ENCODE data around the gene SRD5A3. TPM values are rescaled to one million over a fixed set of nuclear protein-coding genes. Genes with fewer than 3 reads are reported as not detected.

SRD5A3 gene
- total RNA-seq, 1 experiment from 2014 or later = 17.0 TPM

DNA sequence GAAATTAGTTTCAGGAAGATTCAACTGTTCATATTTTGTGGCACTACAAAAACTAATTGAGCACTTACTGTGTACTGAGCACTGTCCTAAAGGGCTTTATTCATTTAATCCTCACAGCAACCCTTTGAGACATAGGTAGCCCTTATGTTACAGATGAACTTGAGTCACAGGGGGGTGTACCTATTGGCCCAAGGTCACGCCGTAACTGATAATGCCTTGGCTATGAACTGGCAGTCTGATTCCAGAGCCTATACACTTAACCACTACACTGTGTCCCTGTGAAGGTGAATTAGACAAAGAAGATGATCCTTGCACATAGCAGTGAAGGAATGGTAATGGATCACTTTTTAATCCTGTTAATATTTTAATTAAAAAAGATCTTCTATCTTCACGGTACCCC is 61.7 kb downstream of the SRD5A3 start:
- no TSS peak for BruUV-seq (replicated peaks)
- POLR2A ChIA-PET = no interaction called here
- no peak overlapping the region for H3K4me3 ChIP-seq (ENCODE audit: low read depth in 2 of 2, low read length in 2 of 2)
- no peaks in the 10 kb centered on the region for H3K9me3 ChIP-seq (ENCODE audit: control insufficient read depth, insufficient read depth, low read depth, low read length)
- CTCF ChIA-PET = no interaction called here
- intact Hi-C loops (cut with micrococcal nuclease; ENCODE audit: unreplicated experiment) (no loop called here), in situ Hi-C loops (cut with HindIII; ENCODE audit: low pct_unique_long_range_greater_than_20kb, low sequenced_read_pairs) (no loop called here)
- H3K36me3 ChIP-seq (ENCODE audit: control insufficient read depth, insufficient read depth, low read length) = peaks cover 13% of the 10 kb centered on the region
- no peak for ATAC-seq
- TF ChIP-seq POLR2AphosphoS5 (IDR thresholded peaks at IDR 0.05; ENCODE audit: low read depth, low read length) = no peak
- TF ChIP-seq, protein P1, sequence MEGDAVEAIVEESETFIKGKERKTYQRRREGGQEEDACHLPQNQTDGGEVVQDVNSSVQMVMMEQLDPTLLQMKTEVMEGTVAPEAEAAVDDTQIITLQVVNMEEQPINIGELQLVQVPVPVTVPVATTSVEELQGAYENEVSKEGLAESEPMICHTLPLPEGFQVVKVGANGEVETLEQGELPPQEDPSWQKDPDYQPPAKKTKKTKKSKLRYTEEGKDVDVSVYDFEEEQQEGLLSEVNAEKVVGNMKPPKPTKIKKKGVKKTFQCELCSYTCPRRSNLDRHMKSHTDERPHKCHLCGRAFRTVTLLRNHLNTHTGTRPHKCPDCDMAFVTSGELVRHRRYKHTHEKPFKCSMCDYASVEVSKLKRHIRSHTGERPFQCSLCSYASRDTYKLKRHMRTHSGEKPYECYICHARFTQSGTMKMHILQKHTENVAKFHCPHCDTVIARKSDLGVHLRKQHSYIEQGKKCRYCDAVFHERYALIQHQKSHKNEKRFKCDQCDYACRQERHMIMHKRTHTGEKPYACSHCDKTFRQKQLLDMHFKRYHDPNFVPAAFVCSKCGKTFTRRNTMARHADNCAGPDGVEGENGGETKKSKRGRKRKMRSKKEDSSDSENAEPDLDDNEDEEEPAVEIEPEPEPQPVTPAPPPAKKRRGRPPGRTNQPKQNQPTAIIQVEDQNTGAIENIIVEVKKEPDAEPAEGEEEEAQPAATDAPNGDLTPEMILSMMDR (IDR thresholded peaks at IDR 0.05) = no peak
- TF ChIP-seq, protein P2, sequence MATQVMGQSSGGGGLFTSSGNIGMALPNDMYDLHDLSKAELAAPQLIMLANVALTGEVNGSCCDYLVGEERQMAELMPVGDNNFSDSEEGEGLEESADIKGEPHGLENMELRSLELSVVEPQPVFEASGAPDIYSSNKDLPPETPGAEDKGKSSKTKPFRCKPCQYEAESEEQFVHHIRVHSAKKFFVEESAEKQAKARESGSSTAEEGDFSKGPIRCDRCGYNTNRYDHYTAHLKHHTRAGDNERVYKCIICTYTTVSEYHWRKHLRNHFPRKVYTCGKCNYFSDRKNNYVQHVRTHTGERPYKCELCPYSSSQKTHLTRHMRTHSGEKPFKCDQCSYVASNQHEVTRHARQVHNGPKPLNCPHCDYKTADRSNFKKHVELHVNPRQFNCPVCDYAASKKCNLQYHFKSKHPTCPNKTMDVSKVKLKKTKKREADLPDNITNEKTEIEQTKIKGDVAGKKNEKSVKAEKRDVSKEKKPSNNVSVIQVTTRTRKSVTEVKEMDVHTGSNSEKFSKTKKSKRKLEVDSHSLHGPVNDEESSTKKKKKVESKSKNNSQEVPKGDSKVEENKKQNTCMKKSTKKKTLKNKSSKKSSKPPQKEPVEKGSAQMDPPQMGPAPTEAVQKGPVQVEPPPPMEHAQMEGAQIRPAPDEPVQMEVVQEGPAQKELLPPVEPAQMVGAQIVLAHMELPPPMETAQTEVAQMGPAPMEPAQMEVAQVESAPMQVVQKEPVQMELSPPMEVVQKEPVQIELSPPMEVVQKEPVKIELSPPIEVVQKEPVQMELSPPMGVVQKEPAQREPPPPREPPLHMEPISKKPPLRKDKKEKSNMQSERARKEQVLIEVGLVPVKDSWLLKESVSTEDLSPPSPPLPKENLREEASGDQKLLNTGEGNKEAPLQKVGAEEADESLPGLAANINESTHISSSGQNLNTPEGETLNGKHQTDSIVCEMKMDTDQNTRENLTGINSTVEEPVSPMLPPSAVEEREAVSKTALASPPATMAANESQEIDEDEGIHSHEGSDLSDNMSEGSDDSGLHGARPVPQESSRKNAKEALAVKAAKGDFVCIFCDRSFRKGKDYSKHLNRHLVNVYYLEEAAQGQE (IDR thresholded peaks at IDR 0.05; ENCODE audit: insufficient read depth in 1 of 2, low read depth in 2 of 2, low read length in 1 of 2) = no peak
- TF ChIP-seq TCF7L2 (IDR thresholded peaks at IDR 0.05; ENCODE audit: low read depth, low read length) = no peak
- TF ChIP-seq SIN3A (IDR thresholded peaks at IDR 0.05; ENCODE audit: borderline replicate concordance, insufficient read depth, low read depth, low read length) = no peak
- no peaks in the 10 kb centered on the region for H3K4me1 ChIP-seq (ENCODE audit: control insufficient read depth, insufficient read depth, low read length)
- no peaks in the 10 kb centered on the region for H3K27me3 ChIP-seq (ENCODE audit: control insufficient read depth, insufficient read depth, low read length)
- no peak overlapping the region for H3K27ac ChIP-seq (ENCODE audit: low read length)
- DNase-seq (ENCODE audit: low read depth, low spot score) = no peak

DNA sequence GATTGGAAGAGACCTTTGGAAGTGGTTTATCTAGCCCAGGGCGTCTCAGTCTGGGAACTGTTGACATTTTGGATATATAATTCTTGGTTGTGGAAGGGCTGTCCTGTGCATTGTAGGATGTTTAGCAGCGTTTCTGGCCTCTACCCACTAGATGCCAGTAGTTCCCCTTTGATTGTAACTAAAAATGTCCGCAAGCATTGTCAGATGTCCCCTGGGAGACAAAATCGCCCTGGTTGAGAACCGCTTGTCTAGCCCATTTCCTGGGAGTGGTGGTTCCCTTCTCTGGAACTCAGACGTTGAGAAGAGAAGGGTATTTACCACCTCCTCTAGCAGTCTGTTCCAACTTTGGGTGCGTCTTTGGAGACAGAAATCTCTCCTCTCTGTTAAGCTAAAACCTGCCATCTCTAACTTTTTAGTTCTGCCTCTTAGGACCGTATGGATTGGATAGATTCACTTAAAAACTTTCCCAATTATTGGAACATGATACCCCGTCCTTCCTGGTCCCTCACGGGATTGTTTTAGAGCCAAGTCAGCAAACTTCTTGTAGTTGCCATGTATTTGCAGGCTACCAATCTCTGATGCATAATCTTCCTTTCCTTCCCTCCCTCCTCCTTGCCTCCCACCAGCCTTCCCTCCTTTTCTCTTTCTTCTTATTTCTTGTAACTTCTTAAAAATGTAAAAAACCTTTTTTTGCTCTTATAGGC is 63.6 kb downstream of the SRD5A3 start:
- no peak for ATAC-seq
- CTCF ChIA-PET = no interaction called here
- intact Hi-C loops (cut with micrococcal nuclease; ENCODE audit: unreplicated experiment) (no loop called here), in situ Hi-C loops (cut with HindIII; ENCODE audit: low pct_unique_long_range_greater_than_20kb, low sequenced_read_pairs) (no loop called here)
- DNase-seq (ENCODE audit: low read depth, low spot score) = no peak
- no peak for TF ChIP-seq TCF7L2 (IDR thresholded peaks at IDR 0.05; ENCODE audit: low read depth, low read length)
- TF ChIP-seq SIN3A (IDR thresholded peaks at IDR 0.05; ENCODE audit: borderline replicate concordance, insufficient read depth, low read depth, low read length) = no peak
- TF ChIP-seq, protein P1 (IDR thresholded peaks at IDR 0.05) = peak; percentile 37; the same call in 1 of the 2 replicates
- TF ChIP-seq, protein P2 (IDR thresholded peaks at IDR 0.05; ENCODE audit: insufficient read depth in 1 of 2, low read depth in 2 of 2, low read length in 1 of 2) = no peak
- Histone ChIP-seq H3K27me3 (ENCODE audit: control insufficient read depth, insufficient read depth, low read length) (no peaks in the 10 kb centered on the region), H3K9me3 (ENCODE audit: control insufficient read depth, insufficient read depth, low read depth, low read length) (no peaks in the 10 kb centered on the region), H3K27ac (ENCODE audit: low read length) (no peak overlapping the region), H3K36me3 (ENCODE audit: control insufficient read depth, insufficient read depth, low read length) (peaks cover 7% of the 10 kb centered on the region; the same call in 1 of the 2 replicates), H3K4me3 (ENCODE audit: low read depth in 2 of 2, low read length in 2 of 2) (no peak overlapping the region), H3K4me1 (ENCODE audit: control insufficient read depth, insufficient read depth, low read length) (no peaks in the 10 kb centered on the region)
- POLR2A ChIA-PET = no interaction called here
- BruUV-seq (replicated peaks) = no TSS peak
